Activated CD4-positive, alpha-beta T cell treated with anti-CD3 and anti-CD28 coated beads, Interleukin-2, amount 50 U/mL, for 48 hours (primary cell): ENCODE data around the gene TAOK3.
"Not testable (repeated sequence)": the region's sequence is repeated elsewhere in the genome, so short reads cannot be mapped to it uniquely, and the experiment has no call there.

Experiments used
- DNase-seq, 2 experiments: peaks; one replicate each; pipeline ENCODE4 v3.0.0-alpha.2; 2020

The TAOK3 gene

GRCh38 chr12:118188690-118189371 lies 183.9 kb downstream of the TAOK3 start:
- DNase-seq: no peak

GRCh38 chr12:118187751-118188435 lies 184.8 kb downstream of the TAOK3 start:
- DNase-seq: no peak

GRCh38 chr12:118185602-118186397 lies 186.9 kb downstream of the TAOK3 start:
- no peak for DNase-seq

GRCh38 chr12:118183711-118184110 lies 189.0 kb downstream of the TAOK3 start:
- no peak for DNase-seq

GRCh38 chr12:118183155-118183554 lies 189.6 kb downstream of the TAOK3 start:
- DNase-seq: no peak

GRCh38 chr12:118175823-118176447 lies 196.8 kb downstream of the TAOK3 start:
- DNase-seq: no peak

GRCh38 chr12:118166946-118167345 lies 205.8 kb downstream of the TAOK3 start:
- no peak for DNase-seq

- DNase-seq: peak; percentile 10 to 33
These were observed 207.8 kb downstream of the TAOK3 start for GRCh38 chr12:118164798-118165486.

GRCh38 chr12:118160536-118160935 lies 212.2 kb downstream of the TAOK3 start:
- DNase-seq: no peak

- no peak for DNase-seq
These were observed 221.0 kb downstream of the TAOK3 start for GRCh38 chr12:118151755-118152154.

- no peak for DNase-seq
These were observed 222.1 kb downstream of the TAOK3 start for GRCh38 chr12:118150625-118151024.

- no peak for DNase-seq
These were observed 224.4 kb downstream of the TAOK3 start for GRCh38 chr12:118148287-118148686.

- no peak for DNase-seq
These were observed 226.9 kb downstream of the TAOK3 start for GRCh38 chr12:118145798-118146156.

- DNase-seq: no peak
These were observed 227.5 kb downstream of the TAOK3 start for GRCh38 chr12:118145113-118145797.

- no peak for DNase-seq
These were observed 228.2 kb downstream of the TAOK3 start for GRCh38 chr12:118144499-118144898.

GRCh38 chr12:118140825-118141224 lies 231.9 kb downstream of the TAOK3 start:
- DNase-seq: no peak

- DNase-seq: no peak
These were observed 235.5 kb downstream of the TAOK3 start for GRCh38 chr12:118137148-118137678.

- DNase-seq: peak; percentile 52 to 61
These were observed 236.1 kb downstream of the TAOK3 start for GRCh38 chr12:118136559-118137003.

- peak; percentile 96 for DNase-seq
These were observed 236.7 kb downstream of the TAOK3 start, which contains the start of gene PEBP1 for GRCh38 chr12:118135788-118136558. TSS of gene PEBP1 (plus strand) at chr12:118136124. CDS start at chr12:118136210, 86 bp downstream.

- not testable (repeated sequence) for DNase-seq
These were observed 243.3 kb downstream of the TAOK3 start for GRCh38 chr12:118129436-118129835.

GRCh38 chr12:118127867-118128266 lies 244.8 kb downstream of the TAOK3 start:
- no peak for DNase-seq
